Colonic mucosa (tissue), 4 donors: ENCODE data around the gene WWOX. TPM values are rescaled to one million over a fixed set of nuclear protein-coding genes. Genes with fewer than 3 reads are reported as not detected.

ENCODE experiments used
- DNase-seq: peaks from one replicate; pipeline ENCODE4 v3.0.0-alpha.2; 2020
- H3K27ac ChIP-seq: fragments of 200-600 bp; one replicate; pipeline ENCODE4 v1.8.0; 2021
- H3K27me3 ChIP-seq: fragments of 200-600 bp; one replicate; pipeline ENCODE4 v1.8.0; 2021
- H3K36me3 ChIP-seq: fragments of 200-600 bp; one replicate; pipeline ENCODE4 v1.8.0; 2021
- H3K4me1 ChIP-seq: fragments of 200-600 bp; one replicate; pipeline ENCODE4 v1.8.0; 2021; ENCODE audit warnings: mild to moderate bottlenecking
- H3K4me3 ChIP-seq: fragments of 200-600 bp; one replicate; pipeline ENCODE4 v1.8.0; 2021
- H3K9ac ChIP-seq, 2 donors: one replicate each; pipeline ENCODE4 v1.7.0; 2013; ENCODE audit warnings: control low read depth in 2 of 2, low read depth in 2 of 2, low read length in 2 of 2
- H3K9me3 ChIP-seq: fragments of 200-600 bp; one replicate; pipeline ENCODE4 v1.8.0; 2021
- intact Hi-C: fragments of 100-400 bp; cut with DNase I; formaldehyde crosslinking; loops from one replicate; pipeline ENCODE4 v1.14.1; 2022
- total RNA-seq, 2 donors: library from RNA; stranded (reverse); fragmentation: NEBNext Ultra II Directional in 1 of 2; extraction: Animal tissue kit (Norgen Biotek cat#: 25700) in 1 of 2; gene quantifications; one replicate each; pipeline ENCODE4 v1.2.1, GENCODE V29; 2021
- TF ChIP-seq, protein P1 (sequence below): fragments of 200-600 bp; IDR thresholded peaks from one replicate; pipeline ENCODE4 v1.8.0; 2022; ENCODE audit warnings: antibody characterized with exemption, mild to moderate bottlenecking
- donor health status: healthy.
- donor health status: DM: no; HTN: no; CAD: no.
- donor health status: DM: no; HTN: no; CAD: no.

Gene WWOX
- total RNA-seq, 2 donors from 2014 or later, result 7.2 to 11.0 TPM

DNA sequence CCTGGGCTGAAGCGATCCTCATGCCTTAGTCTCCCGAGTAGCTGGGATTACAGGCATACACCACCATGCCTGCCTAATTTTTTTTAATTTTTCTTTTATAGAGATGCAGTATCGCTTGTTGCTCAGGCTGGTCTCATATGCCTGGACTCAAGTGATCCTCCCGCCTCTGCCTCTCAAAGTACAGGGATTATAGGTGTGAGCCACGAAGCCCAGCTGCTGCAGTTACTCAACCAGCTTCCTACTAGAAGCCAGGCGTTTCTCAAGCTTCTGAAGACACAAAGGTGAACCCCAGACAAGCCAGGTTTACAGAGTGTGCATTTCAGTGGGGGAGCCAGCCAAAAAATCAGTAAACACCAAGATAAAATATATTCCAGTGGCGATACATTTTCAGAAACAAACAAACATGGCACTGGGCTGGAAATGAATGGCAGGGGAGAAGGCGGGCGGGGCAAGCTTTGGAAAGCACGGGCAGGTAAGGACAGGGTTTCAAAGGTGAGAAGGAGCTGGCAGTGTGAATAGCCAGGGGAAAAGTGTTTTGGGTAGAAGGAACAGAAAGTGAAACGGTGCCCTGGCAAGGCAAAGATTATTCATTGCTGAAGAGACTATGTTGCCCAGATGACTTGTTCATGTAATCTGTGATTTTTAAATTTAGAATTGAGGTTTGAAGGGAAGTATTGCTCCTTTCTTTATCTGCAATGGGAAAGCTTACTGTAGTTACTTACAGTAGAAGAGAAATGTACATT, 471.1 kb downstream of the WWOX start:
- Histone ChIP-seq H3K9me3 (no peaks in the 10 kb centered on the region), H3K27ac (no peak overlapping the region), H3K9ac (no peak overlapping the region), H3K4me1 (no peaks in the 10 kb centered on the region), H3K4me3 (no peak overlapping the region), H3K27me3 (no peaks in the 10 kb centered on the region), H3K36me3 (no peaks in the 10 kb centered on the region)
- intact Hi-C loops, result no loop called here
- TF ChIP-seq, protein P1, sequence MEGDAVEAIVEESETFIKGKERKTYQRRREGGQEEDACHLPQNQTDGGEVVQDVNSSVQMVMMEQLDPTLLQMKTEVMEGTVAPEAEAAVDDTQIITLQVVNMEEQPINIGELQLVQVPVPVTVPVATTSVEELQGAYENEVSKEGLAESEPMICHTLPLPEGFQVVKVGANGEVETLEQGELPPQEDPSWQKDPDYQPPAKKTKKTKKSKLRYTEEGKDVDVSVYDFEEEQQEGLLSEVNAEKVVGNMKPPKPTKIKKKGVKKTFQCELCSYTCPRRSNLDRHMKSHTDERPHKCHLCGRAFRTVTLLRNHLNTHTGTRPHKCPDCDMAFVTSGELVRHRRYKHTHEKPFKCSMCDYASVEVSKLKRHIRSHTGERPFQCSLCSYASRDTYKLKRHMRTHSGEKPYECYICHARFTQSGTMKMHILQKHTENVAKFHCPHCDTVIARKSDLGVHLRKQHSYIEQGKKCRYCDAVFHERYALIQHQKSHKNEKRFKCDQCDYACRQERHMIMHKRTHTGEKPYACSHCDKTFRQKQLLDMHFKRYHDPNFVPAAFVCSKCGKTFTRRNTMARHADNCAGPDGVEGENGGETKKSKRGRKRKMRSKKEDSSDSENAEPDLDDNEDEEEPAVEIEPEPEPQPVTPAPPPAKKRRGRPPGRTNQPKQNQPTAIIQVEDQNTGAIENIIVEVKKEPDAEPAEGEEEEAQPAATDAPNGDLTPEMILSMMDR, result no peak
- no peak for DNase-seq

- TF ChIP-seq, protein P1, result no peak
- intact Hi-C loops, result no loop called here
- Histone ChIP-seq H3K27me3 (no peaks in the 10 kb centered on the region), H3K27ac (no peak overlapping the region), H3K4me1 (no peaks in the 10 kb centered on the region), H3K36me3 (no peaks in the 10 kb centered on the region), H3K9ac (no peak overlapping the region), H3K9me3 (no peaks in the 10 kb centered on the region), H3K4me3 (no peak overlapping the region)
- no peak for DNase-seq
Measured at GRCh38 chr16:78571434-78571833, 472.0 kb downstream of the WWOX start.

- Histone ChIP-seq H3K4me1 (no peaks in the 10 kb centered on the region), H3K36me3 (no peaks in the 10 kb centered on the region), H3K27me3 (no peaks in the 10 kb centered on the region), H3K27ac (no peak overlapping the region), H3K9me3 (no peaks in the 10 kb centered on the region), H3K9ac (no peak overlapping the region), H3K4me3 (no peak overlapping the region)
- TF ChIP-seq, protein P1, result no peak
- intact Hi-C loops, result no loop called here
- DNase-seq, result no peak
Measured at GRCh38 chr16:78571898-78572358, 472.5 kb downstream of the WWOX start.

DNA sequence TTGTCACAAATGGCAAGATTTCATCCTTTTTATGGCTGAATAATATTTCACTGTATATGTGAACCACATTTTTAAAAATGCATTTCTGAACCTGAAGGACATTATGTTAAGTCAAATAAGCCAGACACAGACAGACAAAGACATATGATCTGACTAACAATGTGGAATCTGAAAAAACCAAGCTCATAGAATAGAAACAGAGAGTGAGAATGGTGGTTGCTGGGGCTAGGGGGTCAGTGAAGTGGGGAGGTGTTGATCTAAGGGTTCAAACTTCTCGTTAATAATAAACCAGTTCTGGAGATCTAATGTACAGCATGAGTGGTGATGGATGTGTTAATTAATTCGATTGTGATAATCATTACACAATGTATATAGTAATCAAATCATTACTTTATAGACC, 475.1 kb downstream of the WWOX start:
- no peak overlapping the region for H3K27ac ChIP-seq
- no peaks in the 10 kb centered on the region for H3K4me1 ChIP-seq
- intact Hi-C loops, result no loop called here
- DNase-seq, result no peak
- H3K36me3 ChIP-seq, result no peaks in the 10 kb centered on the region
- no peak overlapping the region for H3K9ac ChIP-seq
- no peaks in the 10 kb centered on the region for H3K9me3 ChIP-seq
- H3K4me3 ChIP-seq, result no peak overlapping the region
- TF ChIP-seq, protein P1, result no peak
- no peaks in the 10 kb centered on the region for H3K27me3 ChIP-seq

GRCh38 chr16:78576941-78577340, 477.5 kb downstream of the WWOX start:
- Histone ChIP-seq H3K4me1 (no peaks in the 10 kb centered on the region), H3K27me3 (no peaks in the 10 kb centered on the region), H3K9me3 (no peaks in the 10 kb centered on the region), H3K4me3 (no peak overlapping the region), H3K9ac (no peak overlapping the region), H3K36me3 (no peaks in the 10 kb centered on the region), H3K27ac (no peak overlapping the region)
- TF ChIP-seq, protein P1, result no peak
- intact Hi-C loops, result no loop called here
- no peak for DNase-seq
